T-helper 17 cell (primary cell): ENCODE results near the gene ADAM10. TPM values are rescaled to one million over a fixed set of nuclear protein-coding genes. Genes with fewer than 3 reads are reported as not detected.

Source experiments
- ATAC-seq: fragments of 150-1000 bp; cut with Tn5 transposase; 2 replicates; pipeline ENCODE4 v1.10.0; 2021; ENCODE audit warnings: mild to moderate bottlenecking, moderate library complexity
- DNase-seq, 3 donors: peaks; one replicate each; pipeline versions ENCODE4 v3.0.0 to v3.0.0-alpha.2; 2020 to 2021
- H3K9me3 ChIP-seq: one replicate; pipeline ENCODE4 v1.7.0; 2013; ENCODE audit warnings: low read length, mild to moderate bottlenecking; ENCODE audit not compliant: control insufficient read depth, poor library complexity, severe bottlenecking
- H3K27ac Mint-ChIP-seq: one replicate; pipeline ENCODE4 v1.8.0; 2022; ENCODE audit warnings: mild to moderate bottlenecking, moderate library complexity, mixed read lengths
- H3K27me3 Mint-ChIP-seq: one replicate; pipeline ENCODE4 v1.8.0; 2022; ENCODE audit warnings: mixed read lengths
- H3K36me3 Mint-ChIP-seq: one replicate; pipeline ENCODE4 v1.8.0; 2022; ENCODE audit warnings: low read depth, mixed read lengths
- H3K4me1 Mint-ChIP-seq: one replicate; pipeline ENCODE4 v1.8.0; 2022; ENCODE audit warnings: mild to moderate bottlenecking, mixed read lengths
- H3K4me3 Mint-ChIP-seq: one replicate; pipeline ENCODE4 v1.8.0; 2022; ENCODE audit warnings: mild to moderate bottlenecking, moderate library complexity, mixed read lengths
- total RNA-seq, 4 donors: library from RNA in 2 of 4; stranded (reverse) in 2 of 4; gene quantifications; one replicate each; pipeline ENCODE4 v1.2.3 and lab custom pipeline; 2022 to 2026

The ADAM10 gene
- total RNA-seq, 2 donors from 2014 or later = 137 to 142 TPM

- Mint-ChIP-seq H3K36me3 (peaks cover 8% of the 10 kb centered on the region), H3K27ac (peak overlapping the region; percentile 5), H3K4me1 (peaks cover 33% of the 10 kb centered on the region), H3K4me3 (no peak overlapping the region), H3K27me3 (no peaks in the 10 kb centered on the region)
- DNase-seq = no peak
- ATAC-seq = no peak
- no peaks in the 10 kb centered on the region for H3K9me3 ChIP-seq
These were observed 49.7 kb downstream of the ADAM10 start for GRCh38 chr15:58699769-58700168.

GRCh38 chr15:58698887-58699641 lies 50.4 kb downstream of the ADAM10 start:
- peaks cover 37% of the 10 kb centered on the region for H3K4me1 Mint-ChIP-seq
- H3K27ac Mint-ChIP-seq = peak overlapping the region; percentile 5
- H3K36me3 Mint-ChIP-seq = peaks cover 7% of the 10 kb centered on the region
- DNase-seq (no peak), ATAC-seq (no peak)
- H3K4me3 Mint-ChIP-seq = peak overlapping the region; percentile 0
- H3K9me3 ChIP-seq = no peaks in the 10 kb centered on the region
- H3K27me3 Mint-ChIP-seq = no peaks in the 10 kb centered on the region

GRCh38 chr15:58697220-58697619 lies 52.3 kb downstream of the ADAM10 start:
- Mint-ChIP-seq H3K4me3 (no peak overlapping the region), H3K27me3 (no peaks in the 10 kb centered on the region), H3K27ac (no peak overlapping the region), H3K36me3 (peaks cover 6% of the 10 kb centered on the region), H3K4me1 (peaks cover 31% of the 10 kb centered on the region)
- DNase-seq = no peak
- no peaks in the 10 kb centered on the region for H3K9me3 ChIP-seq
- no peak for ATAC-seq

GRCh38 chr15:58696738-58697137 lies 52.8 kb downstream of the ADAM10 start:
- H3K27ac Mint-ChIP-seq = no peak overlapping the region
- H3K27me3 Mint-ChIP-seq = no peaks in the 10 kb centered on the region
- ATAC-seq (no peak), DNase-seq (no peak)
- peak overlapping the region; percentile 36 for H3K4me3 Mint-ChIP-seq
- H3K9me3 ChIP-seq = no peaks in the 10 kb centered on the region
- peaks cover 31% of the 10 kb centered on the region for H3K4me1 Mint-ChIP-seq
- peaks cover 7% of the 10 kb centered on the region for H3K36me3 Mint-ChIP-seq

GRCh38 chr15:58694641-58695398 lies 54.7 kb downstream of the ADAM10 start:
- Mint-ChIP-seq H3K36me3 (peaks cover 10% of the 10 kb centered on the region), H3K27ac (no peak overlapping the region), H3K27me3 (no peaks in the 10 kb centered on the region), H3K4me3 (no peak overlapping the region), H3K4me1 (peaks cover 40% of the 10 kb centered on the region)
- DNase-seq = no peak
- no peak for ATAC-seq
- H3K9me3 ChIP-seq = no peaks in the 10 kb centered on the region

GRCh38 chr15:58690703-58691102 lies 58.8 kb downstream of the ADAM10 start:
- ATAC-seq = peak; percentile 35
- Mint-ChIP-seq H3K27me3 (no peaks in the 10 kb centered on the region), H3K4me3 (no peak overlapping the region)

GRCh38 chr15:58689646-58690045 lies 59.9 kb downstream of the ADAM10 start:
- peaks cover 29% of the 10 kb centered on the region for H3K4me1 Mint-ChIP-seq

More at GRCh38 chr15:58690703-58691102, 58.8 kb downstream of the ADAM10 start:
- peaks cover 29% of the 10 kb centered on the region for H3K4me1 Mint-ChIP-seq
- H3K36me3 Mint-ChIP-seq = peaks cover 7% of the 10 kb centered on the region
- no peak for DNase-seq
- no peaks in the 10 kb centered on the region for H3K9me3 ChIP-seq
- H3K27ac Mint-ChIP-seq = peak overlapping the region; percentile 21

GRCh38 chr15:58686286-58686685 lies 63.2 kb downstream of the ADAM10 start:
- DNase-seq = no peak
- Mint-ChIP-seq H3K36me3 (peaks cover 3% of the 10 kb centered on the region), H3K4me1 (peaks cover 31% of the 10 kb centered on the region), H3K4me3 (no peak overlapping the region), H3K27ac (no peak overlapping the region), H3K27me3 (no peaks in the 10 kb centered on the region)
- no peaks in the 10 kb centered on the region for H3K9me3 ChIP-seq
- no peak for ATAC-seq

More at GRCh38 chr15:58689646-58690045, 59.9 kb downstream of the ADAM10 start:
- H3K4me3 Mint-ChIP-seq = no peak overlapping the region
- DNase-seq = no peak
- no peaks in the 10 kb centered on the region for H3K27me3 Mint-ChIP-seq
- ATAC-seq = no peak
- H3K36me3 Mint-ChIP-seq = peaks cover 7% of the 10 kb centered on the region
- no peak overlapping the region for H3K27ac Mint-ChIP-seq
- H3K9me3 ChIP-seq = no peaks in the 10 kb centered on the region

- no peak overlapping the region for H3K4me3 Mint-ChIP-seq
- H3K36me3 Mint-ChIP-seq = no peaks in the 10 kb centered on the region
- H3K27me3 Mint-ChIP-seq = no peaks in the 10 kb centered on the region
- H3K4me1 Mint-ChIP-seq = peaks cover 20% of the 10 kb centered on the region
- no peak for ATAC-seq
- H3K9me3 ChIP-seq = no peaks in the 10 kb centered on the region
- no peak for DNase-seq
- H3K27ac Mint-ChIP-seq = no peak overlapping the region
These were observed 64.8 kb downstream of the ADAM10 start for GRCh38 chr15:58684751-58685150.

GRCh38 chr15:58684036-58684710 lies 65.3 kb downstream of the ADAM10 start:
- ATAC-seq (no peak), DNase-seq (no peak)
- peaks cover 19% of the 10 kb centered on the region for H3K4me1 Mint-ChIP-seq
- peak overlapping the region; percentile 6 for H3K4me3 Mint-ChIP-seq
- H3K27ac Mint-ChIP-seq = no peak overlapping the region
- H3K9me3 ChIP-seq = no peaks in the 10 kb centered on the region
- H3K36me3 Mint-ChIP-seq = no peaks in the 10 kb centered on the region
- H3K27me3 Mint-ChIP-seq = no peaks in the 10 kb centered on the region

GRCh38 chr15:58682234-58682633 lies 67.3 kb downstream of the ADAM10 start:
- H3K4me3 Mint-ChIP-seq = no peak overlapping the region
- no peaks in the 10 kb centered on the region for H3K9me3 ChIP-seq
- H3K36me3 Mint-ChIP-seq = peaks cover 2% of the 10 kb centered on the region
- H3K27me3 Mint-ChIP-seq = no peaks in the 10 kb centered on the region
- no peak for DNase-seq
- no peak for ATAC-seq
- H3K27ac Mint-ChIP-seq = no peak overlapping the region
- peaks cover 20% of the 10 kb centered on the region for H3K4me1 Mint-ChIP-seq

- H3K36me3 Mint-ChIP-seq = peaks cover 2% of the 10 kb centered on the region
- peaks cover 13% of the 10 kb centered on the region for H3K4me1 Mint-ChIP-seq
- ATAC-seq = no peak
- H3K9me3 ChIP-seq = no peaks in the 10 kb centered on the region
- H3K27ac Mint-ChIP-seq = no peak overlapping the region
- H3K27me3 Mint-ChIP-seq = no peaks in the 10 kb centered on the region
- H3K4me3 Mint-ChIP-seq = no peak overlapping the region
- DNase-seq = no peak
These were observed 70.8 kb downstream of the ADAM10 start for GRCh38 chr15:58678683-58679082.

GRCh38 chr15:58677426-58677825 lies 72.1 kb downstream of the ADAM10 start:
- peak overlapping the region; percentile 32 for H3K27ac Mint-ChIP-seq
- no peak for ATAC-seq
- no peak overlapping the region for H3K4me3 Mint-ChIP-seq
- H3K27me3 Mint-ChIP-seq = no peaks in the 10 kb centered on the region
- DNase-seq = no peak
- H3K36me3 Mint-ChIP-seq = peaks cover 7% of the 10 kb centered on the region
- peaks cover 19% of the 10 kb centered on the region for H3K4me1 Mint-ChIP-seq
- H3K9me3 ChIP-seq = no peaks in the 10 kb centered on the region
